Measurements from ENCODE around the gene SLCO4A1. TPM values are rescaled to one million over a fixed set of nuclear protein-coding genes. Genes with fewer than 3 reads are reported as not detected.

SLCO4A1 gene
- polyA plus RNA-seq, 1 experiment: 0.09 TPM

GRCh38 chr20:62622877-62623487, 19.3 kb upstream of the SLCO4A1 start:
- ChIA-PET CTCF (interaction anchor here (0.6 kb wide), 1 partner anchor 93 kb away, joined by 3 read pairs; no protein-coding TSS in a partner anchor), POLR2A (interaction anchor here (0.7 kb wide), 1 partner anchor 180 kb away, joined by 3 read pairs; no protein-coding TSS in a partner anchor)
- no peak for DNase-seq (ENCODE audit: low read depth, low spot score)
- Histone ChIP-seq H3K4me3 (ENCODE audit: low read depth, low read length) (no peak overlapping the region), H3K9me3 (ENCODE audit: control insufficient read depth, insufficient read depth, low read length) (no peaks in the 10 kb centered on the region; the same call in 1 of the 2 replicates), H3K27me3 (ENCODE audit: control insufficient read depth, insufficient read depth, low read length) (peaks cover 5% of the 10 kb centered on the region), H3K27ac (ENCODE audit: low read depth, low read length) (no peak overlapping the region)
- no peak for TF ChIP-seq CTCF (IDR thresholded peaks at IDR 0.05; ENCODE audit: low read depth, low read length)

GRCh38 chr20:62623488-62624324, 18.6 kb upstream of the SLCO4A1 start:
- no peak overlapping the region for H3K4me3 ChIP-seq (ENCODE audit: low read depth, low read length)
- peaks cover 5% of the 10 kb centered on the region for H3K27me3 ChIP-seq (ENCODE audit: control insufficient read depth, insufficient read depth, low read length)
- no peak for TF ChIP-seq CTCF (IDR thresholded peaks at IDR 0.05; ENCODE audit: low read depth, low read length)
- ChIA-PET CTCF (interaction anchor here (0.6 kb wide), 2 partner anchors 94 to 193 kb away, joined by 3 read pairs; no protein-coding TSS in a partner anchor), POLR2A (interaction anchor here (0.7 kb wide), 1 partner anchor 181 kb away, joined by 3 read pairs; no protein-coding TSS in a partner anchor)
- no peak overlapping the region for H3K27ac ChIP-seq (ENCODE audit: low read depth, low read length)
- no peaks in the 10 kb centered on the region; the same call in 1 of the 2 replicates for H3K9me3 ChIP-seq (ENCODE audit: control insufficient read depth, insufficient read depth, low read length)
- DNase-seq (ENCODE audit: low read depth, low spot score): peak; percentile 4

GRCh38 chr20:62624325-62624690, 18.0 kb upstream of the SLCO4A1 start:
- peaks cover 5% of the 10 kb centered on the region for H3K27me3 ChIP-seq (ENCODE audit: control insufficient read depth, insufficient read depth, low read length)
- no peak for TF ChIP-seq CTCF (IDR thresholded peaks at IDR 0.05; ENCODE audit: low read depth, low read length)
- ChIA-PET POLR2A (no interaction called here), CTCF (interaction anchor here (0.6 to 1.2 kb wide), 2 partner anchors 8 to 193 kb away, joined by 3 to 4 read pairs; no protein-coding TSS in a partner anchor)
- H3K9me3 ChIP-seq (ENCODE audit: control insufficient read depth, insufficient read depth, low read length): no peaks in the 10 kb centered on the region; the same call in 1 of the 2 replicates
- no peak for DNase-seq (ENCODE audit: low read depth, low spot score)
- no peak overlapping the region for H3K4me3 ChIP-seq (ENCODE audit: low read depth, low read length)
- H3K27ac ChIP-seq (ENCODE audit: low read depth, low read length): no peak overlapping the region

GRCh38 chr20:62624719-62625453, 17.4 kb upstream of the SLCO4A1 start:
- CTCF ChIA-PET: interaction anchor here (0.6 to 1.2 kb wide), 3 partner anchors 8 to 194 kb away, joined by 3 to 4 read pairs (median 3); no protein-coding TSS in a partner anchor

More at GRCh38 chr20:62624719-62625453, 17.4 kb upstream of the SLCO4A1 start:
- POLR2A ChIA-PET: no interaction called here
- DNase-seq (ENCODE audit: low read depth, low spot score): no peak
- Histone ChIP-seq H3K27ac (ENCODE audit: low read depth, low read length) (no peak overlapping the region), H3K27me3 (ENCODE audit: control insufficient read depth, insufficient read depth, low read length) (peaks cover 8% of the 10 kb centered on the region), H3K9me3 (ENCODE audit: control insufficient read depth, insufficient read depth, low read length) (no peaks in the 10 kb centered on the region; the same call in 1 of the 2 replicates), H3K4me3 (ENCODE audit: low read depth, low read length) (no peak overlapping the region)
- TF ChIP-seq CTCF (IDR thresholded peaks at IDR 0.05; ENCODE audit: low read depth, low read length): no peak

Data from AG04450 (cell line).